Ramos (cell line): ENCODE results near the gene SPATA25.

ENCODE experiments used
- in situ Hi-C: fragments of 300-500 bp; cut with MboI; formaldehyde crosslinking; loops from one replicate; pipeline ENCODE4 v1.14.3; 2022; ENCODE audit warnings: low sequenced_read_pairs; ENCODE audit not compliant: unreplicated experiment

SPATA25 gene

GRCh38 chr20:45845452-45845851, 42.0 kb downstream of the SPATA25 start:
- in situ Hi-C loops = no loop called here

DNA sequence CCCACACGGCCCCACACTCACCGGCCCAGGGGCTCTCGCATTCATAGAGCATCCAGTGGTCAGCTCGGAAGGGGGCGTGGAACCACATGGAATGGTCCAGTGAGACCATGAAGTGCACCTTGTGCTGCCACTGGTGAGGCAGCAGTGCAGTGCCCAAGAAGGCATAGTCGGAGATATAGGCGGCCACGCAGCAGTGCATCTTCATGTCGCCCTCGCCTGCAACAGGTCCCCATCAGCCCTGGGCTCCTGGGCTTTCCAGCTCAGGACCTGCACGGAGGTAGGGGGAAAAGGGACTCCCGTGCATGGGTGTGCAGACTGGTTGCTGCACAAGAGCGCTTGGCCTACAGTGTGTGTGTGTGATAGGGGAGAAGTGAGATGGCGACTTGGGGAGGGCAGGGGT, 43.9 kb downstream of the SPATA25 start:
- in situ Hi-C loops = no loop called here

- in situ Hi-C loops = no loop called here
Measured at GRCh38 chr20:45842169-45842812, 45.1 kb downstream of the SPATA25 start.

- in situ Hi-C loops = no loop called here
Measured at GRCh38 chr20:45841407-45842129, 45.9 kb downstream of the SPATA25 start.

DNA sequence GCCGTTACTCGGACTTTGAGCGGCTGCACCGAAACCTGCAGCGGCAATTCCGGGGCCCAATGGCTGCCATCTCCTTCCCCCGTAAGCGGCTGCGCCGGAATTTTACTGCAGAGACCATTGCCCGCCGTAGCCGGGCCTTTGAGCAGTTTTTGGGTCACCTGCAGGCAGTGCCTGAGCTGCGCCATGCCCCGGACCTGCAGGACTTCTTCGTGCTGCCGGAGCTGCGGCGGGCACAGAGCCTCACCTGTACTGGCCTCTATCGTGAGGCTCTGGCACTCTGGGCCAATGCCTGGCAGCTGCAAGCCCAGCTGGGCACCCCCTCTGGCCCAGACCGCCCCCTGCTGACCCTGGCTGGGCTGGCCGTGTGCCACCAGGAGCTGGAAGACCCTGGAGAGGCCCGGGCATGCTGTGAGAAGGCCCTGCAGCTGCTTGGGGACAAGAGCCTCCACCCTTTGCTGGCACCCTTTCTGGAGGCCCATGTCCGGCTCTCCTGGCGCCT, 46.7 kb downstream of the SPATA25 start:
- in situ Hi-C loops = no loop called here

DNA sequence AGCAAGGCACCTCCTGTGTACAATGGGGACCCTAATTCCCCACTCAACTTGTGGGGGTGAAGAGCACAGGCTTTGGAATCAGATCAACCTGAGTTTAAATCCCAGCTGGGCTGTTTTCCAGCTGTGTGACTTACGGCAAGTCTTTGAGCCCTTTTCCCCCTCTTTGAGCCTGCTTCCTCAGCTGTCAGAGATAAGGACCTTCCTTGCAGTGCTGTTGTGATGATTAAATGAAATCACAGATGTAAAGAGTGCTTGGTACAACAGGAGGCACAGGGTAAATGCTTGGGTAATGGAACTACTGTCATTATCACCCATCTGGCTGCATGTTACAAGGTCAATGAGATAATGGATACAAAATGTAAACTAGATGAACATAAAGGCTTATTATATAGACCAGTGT, 50.6 kb downstream of the SPATA25 start:
- in situ Hi-C loops = no loop called here
